ENCODE measurements around the gene KLHDC8B. TPM values are rescaled to one million over a fixed set of nuclear protein-coding genes. Genes with fewer than 3 reads are reported as not detected.
"Not testable (repeated sequence)": the region's sequence is repeated elsewhere in the genome, so short reads cannot be mapped to it uniquely, and the experiment has no call there.

Gene KLHDC8B
- total RNA-seq, 1 experiment from 2014 or later, result 13.5 TPM

GRCh38 chr3:49213998-49214397 is 42.6 kb downstream of the KLHDC8B start:
- no peak for DNase-seq
- Histone ChIP-seq H3K9ac (ENCODE audit: extremely low read depth, insufficient read length, low read length) (no peak overlapping the region), H4K8ac (replicated peaks; ENCODE audit: insufficient read length, low read depth, low read length) (no peak overlapping the region), H4K91ac (ENCODE audit: insufficient read length, low read depth, low read length) (no peak overlapping the region), H3K4me2 (ENCODE audit: insufficient read depth, insufficient read length, low read length) (no peak overlapping the region), H3K14ac (ENCODE audit: insufficient read depth, low read length) (no peak overlapping the region), H4K5ac (ENCODE audit: insufficient read length, low read depth, low read length) (no peak overlapping the region), H2BK15ac (ENCODE audit: low read depth, low read length) (no peak overlapping the region), H3K18ac (ENCODE audit: insufficient read length, low read depth, low read length) (no peak overlapping the region), H2BK5ac (ENCODE audit: insufficient read length, low read length) (no peak overlapping the region), H3K27ac (ENCODE audit: insufficient read length, low read depth, low read length) (no peak overlapping the region), H3K23ac (ENCODE audit: insufficient read length, low read depth, low read length) (no peak overlapping the region), H3K79me2 (ENCODE audit: insufficient read depth, low read length) (no peaks in the 10 kb centered on the region), H2AFZ (ENCODE audit: low read length) (no peak overlapping the region), H3K4ac (ENCODE audit: low read depth, low read length) (no peak overlapping the region), H3K4me1 (ENCODE audit: insufficient read depth, low read length) (no peaks in the 10 kb centered on the region), H2BK20ac (ENCODE audit: low read depth, low read length, poor library complexity, severe bottlenecking) (no peak overlapping the region), H2AK5ac (ENCODE audit: insufficient read length, low read length) (no peak overlapping the region), H3K56ac (ENCODE audit: insufficient read length, low read depth, low read length) (no peak overlapping the region), H3K23me2 (ENCODE audit: insufficient read length, low read depth, low read length, poor library complexity, severe bottlenecking) (no peaks in the 10 kb centered on the region), H2BK12ac (ENCODE audit: insufficient read length, low read depth, low read length) (no peak overlapping the region), H4K20me1 (ENCODE audit: control insufficient read depth, insufficient read depth, insufficient read length) (no peaks in the 10 kb centered on the region), H3K79me1 (ENCODE audit: insufficient read depth, low read depth, low read length, poor library complexity, severe bottlenecking) (no peaks in the 10 kb centered on the region), H2BK120ac (ENCODE audit: low read depth, low read length, poor library complexity, severe bottlenecking) (no peak overlapping the region), H3K9me3 (ENCODE audit: control insufficient read depth, low read depth, low read length) (peaks cover 8% of the 10 kb centered on the region), H3T11ph (ENCODE audit: low read length) (no peak overlapping the region), H3K27me3 (ENCODE audit: insufficient read depth, low read length) (no peaks in the 10 kb centered on the region)
- Mint-ChIP-seq H3K36me3 (ENCODE audit: insufficient read depth in 1 of 3, low read depth in 3 of 3) (peaks cover 0 to 10% (median 3%) of the 10 kb centered on the region in 3 experiments; a peak in 4 of 7 replicates), H3K9me3 (peaks cover 30 to 38% of the 10 kb centered on the region in 2 experiments), H3K27me3 (ENCODE audit: low read depth) (peaks cover 6% of the 10 kb centered on the region), H3K4me1 (no peaks in the 10 kb centered on the region), H3K4me3 (no peak overlapping the region), H3K27ac (no peak overlapping the region)
- TF ChIP-seq CTCF (conservative IDR thresholded peaks at IDR 0.05), result no peak
- WGBS (ENCODE audit: extremely low coverage, insufficient read length, low lambda C conversion rate), result no CpG with 5 or more reads among the region's 2 CpGs

GRCh38 chr3:49216687-49217086 is 45.3 kb downstream of the KLHDC8B start:
- H4K20me1 ChIP-seq (ENCODE audit: control insufficient read depth, insufficient read depth, insufficient read length); H3T11ph ChIP-seq (ENCODE audit: low read length); H3K79me2 ChIP-seq (ENCODE audit: insufficient read depth, low read length); H2BK15ac ChIP-seq (ENCODE audit: low read depth, low read length); H4K91ac ChIP-seq (ENCODE audit: insufficient read length, low read depth, low read length); H4K5ac ChIP-seq (ENCODE audit: insufficient read length, low read depth, low read length); H2BK120ac ChIP-seq (ENCODE audit: low read depth, low read length, poor library complexity, severe bottlenecking); H3K4me3 Mint-ChIP-seq; DNase-seq; H3K79me1 ChIP-seq (ENCODE audit: insufficient read depth, low read depth, low read length, poor library complexity, severe bottlenecking); H4K8ac ChIP-seq (replicated peaks; ENCODE audit: insufficient read length, low read depth, low read length); H3K27me3 ChIP-seq (ENCODE audit: insufficient read depth, low read length); H3K18ac ChIP-seq (ENCODE audit: insufficient read length, low read depth, low read length); H3K14ac ChIP-seq (ENCODE audit: insufficient read depth, low read length); H3K4me1 Mint-ChIP-seq; H3K9ac ChIP-seq (ENCODE audit: extremely low read depth, insufficient read length, low read length); H3K23me2 ChIP-seq (ENCODE audit: insufficient read length, low read depth, low read length, poor library complexity, severe bottlenecking); H3K4ac ChIP-seq (ENCODE audit: low read depth, low read length); H3K23ac ChIP-seq (ENCODE audit: insufficient read length, low read depth, low read length); H2BK5ac ChIP-seq (ENCODE audit: insufficient read length, low read length); H3K27ac ChIP-seq (ENCODE audit: insufficient read length, low read depth, low read length); H3K27ac Mint-ChIP-seq; H2BK12ac ChIP-seq (ENCODE audit: insufficient read length, low read depth, low read length); H3K9me3 ChIP-seq (ENCODE audit: control insufficient read depth, low read depth, low read length); H2AK5ac ChIP-seq (ENCODE audit: insufficient read length, low read length); H2BK20ac ChIP-seq (ENCODE audit: low read depth, low read length, poor library complexity, severe bottlenecking); H3K4me1 ChIP-seq (ENCODE audit: insufficient read depth, low read length); H2AFZ ChIP-seq (ENCODE audit: low read length); H3K56ac ChIP-seq (ENCODE audit: insufficient read length, low read depth, low read length); H3K4me2 ChIP-seq (ENCODE audit: insufficient read depth, insufficient read length, low read length): not testable (repeated sequence)
- Mint-ChIP-seq H3K9me3 (peaks cover 40 to 47% of the 10 kb centered on the region in 2 experiments), H3K36me3 (ENCODE audit: insufficient read depth in 1 of 3, low read depth in 3 of 3) (peaks cover 0 to 16% (median 3%) of the 10 kb centered on the region in 3 experiments; a peak in 5 of 7 replicates), H3K27me3 (ENCODE audit: low read depth) (peaks cover 11% of the 10 kb centered on the region)
- WGBS (ENCODE audit: extremely low coverage, insufficient read length, low lambda C conversion rate), result no CpG with 5 or more reads among the region's 3 CpGs
